ENCODE results near the gene HSBP1.

GRCh38 chr16:83854420-83854819 lies 46.6 kb downstream of the HSBP1 start:
- no peak for TF ChIP-seq MAX (IDR thresholded peaks at IDR 0.05)
- no peak for TF ChIP-seq EP300 (IDR thresholded peaks at IDR 0.05; ENCODE audit: borderline replicate concordance)
- no peak for TF ChIP-seq TCF12 (IDR thresholded peaks at IDR 0.05; ENCODE audit: low read depth)
- no peak for TF ChIP-seq YY1 (IDR thresholded peaks at IDR 0.05; ENCODE audit: low read depth)
- no peak for TF ChIP-seq RAD21 (IDR thresholded peaks at IDR 0.05; ENCODE audit: low read depth)
- no peak for TF ChIP-seq EGR1 (IDR thresholded peaks at IDR 0.05)
- no peak for TF ChIP-seq ZBTB7A (IDR thresholded peaks at IDR 0.05; ENCODE audit: low read depth)
- no peak for TF ChIP-seq CREB1 (IDR thresholded peaks at IDR 0.05; ENCODE audit: low read depth)
- no peak for TF ChIP-seq TAF1 (IDR thresholded peaks at IDR 0.05; ENCODE audit: low read depth)
- no peak for TF ChIP-seq FOXM1 (IDR thresholded peaks at IDR 0.05; ENCODE audit: borderline replicate concordance, low read depth)
- no peak for TF ChIP-seq REST (IDR thresholded peaks at IDR 0.05; ENCODE audit: low read depth)
- no peak for TF ChIP-seq CEBPB (IDR thresholded peaks at IDR 0.05)
- TF ChIP-seq TEAD4 (IDR thresholded peaks at IDR 0.05) = no peak
